AG04450 (cell line): ENCODE results near the gene OTUD3. TPM values are rescaled to one million over a fixed set of nuclear protein-coding genes. Genes with fewer than 3 reads are reported as not detected.
"Not testable (repeated sequence)": the region's sequence is repeated elsewhere in the genome, so short reads cannot be mapped to it uniquely, and the experiment has no call there.

Experiments used
- CTCF ChIA-PET: fragments of 300-600, 350-600 bp; formaldehyde crosslinking; extraction: SDS; loops from one replicate; lab custom pipeline; 2022; ENCODE audit warnings: antibody characterized with exemption, inconsistent platforms; lab: Charles Lee
- POLR2A ChIA-PET: fragments of 350-600 bp; formaldehyde crosslinking; extraction: SDS; loops from one replicate; lab custom pipeline; 2021; ENCODE audit warnings: antibody characterized with exemption, inconsistent platforms; lab: Yijun Ruan, JAX
- DNase-seq: peaks from one replicate; pipeline ENCODE4 v3.0.0-alpha.2; 2011; ENCODE audit warnings: low read depth, low spot score
- H3K27ac ChIP-seq: one replicate; pipeline ENCODE4 v1.5.1; 2012; ENCODE audit warnings: low read depth, low read length, control low read depth
- H3K27me3 ChIP-seq: one replicate; pipeline ENCODE4 v1.6.0; 2012; ENCODE audit warnings: low read length; ENCODE audit not compliant: control insufficient read depth, insufficient read depth
- H3K4me3 ChIP-seq: 2 replicates; pipeline ENCODE4 v1.5.1; 2011; ENCODE audit warnings: mild to moderate bottlenecking, low read depth, low read length, control low read depth
- H3K9me3 ChIP-seq: 2 replicates; pipeline ENCODE4 v1.5.1; 2012; ENCODE audit warnings: low read length; ENCODE audit not compliant: control insufficient read depth, insufficient read depth
- polyA plus RNA-seq: library from polyadenylated mRNA; depleted of rRNA; stranded (reverse); fragments of >200 nt; gene quantifications from 2 replicates; pipeline ENCODE4 v1.2.3, GENCODE V29; 2011
- TF ChIP-seq, protein P1 (sequence below): IDR thresholded peaks from 2 replicates; pipeline ENCODE4 v1.5.1; 2011; ENCODE audit warnings: low read depth, low read length, control low read depth, inconsistent platforms

The OTUD3 gene
- polyA plus RNA-seq, 1 experiment, result 4.8 TPM

DNA sequence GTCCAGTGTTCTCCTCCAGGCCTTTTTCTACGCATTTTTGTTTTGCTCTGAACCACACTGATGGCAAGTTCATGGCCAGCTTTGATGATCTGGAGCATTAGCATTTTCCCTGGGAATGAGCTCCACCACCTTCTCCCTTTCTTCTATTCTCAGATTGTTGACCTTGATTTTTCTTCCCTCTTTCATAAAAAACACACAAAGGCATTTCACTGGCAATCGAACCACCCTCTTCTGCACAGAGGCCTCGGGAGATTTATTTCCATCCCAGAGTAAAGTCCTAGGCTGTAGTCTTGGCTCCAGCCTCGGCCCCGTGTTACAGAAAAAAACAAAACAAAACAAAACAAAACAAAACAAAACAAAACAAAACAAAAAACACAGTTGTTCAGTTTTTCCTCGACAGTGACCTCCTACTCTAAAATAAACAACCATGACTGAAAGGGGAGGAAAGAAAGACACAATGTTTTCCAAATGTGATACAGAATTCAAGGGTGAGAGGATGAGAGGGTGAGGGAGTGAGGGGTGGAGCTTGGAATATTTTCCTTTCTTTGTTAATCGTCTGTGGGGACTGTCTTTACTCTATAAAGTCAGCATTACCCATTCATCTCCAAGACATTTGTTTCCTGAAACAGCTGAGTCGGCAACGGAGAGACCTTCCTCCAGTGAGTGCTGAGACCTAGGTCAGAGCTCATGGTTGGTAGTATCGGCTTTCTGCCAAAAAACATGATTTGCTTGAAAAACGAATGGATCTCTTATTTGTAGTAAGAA, 37.3 kb upstream of the OTUD3 start:
- DNase-seq, result no peak
- CTCF ChIA-PET, result interaction anchor here (0.7 to 1.1 kb wide), 2 partner anchors 34 to 36 kb away, joined by 3 read pairs; no protein-coding TSS in a partner anchor
- TF ChIP-seq, protein P1, sequence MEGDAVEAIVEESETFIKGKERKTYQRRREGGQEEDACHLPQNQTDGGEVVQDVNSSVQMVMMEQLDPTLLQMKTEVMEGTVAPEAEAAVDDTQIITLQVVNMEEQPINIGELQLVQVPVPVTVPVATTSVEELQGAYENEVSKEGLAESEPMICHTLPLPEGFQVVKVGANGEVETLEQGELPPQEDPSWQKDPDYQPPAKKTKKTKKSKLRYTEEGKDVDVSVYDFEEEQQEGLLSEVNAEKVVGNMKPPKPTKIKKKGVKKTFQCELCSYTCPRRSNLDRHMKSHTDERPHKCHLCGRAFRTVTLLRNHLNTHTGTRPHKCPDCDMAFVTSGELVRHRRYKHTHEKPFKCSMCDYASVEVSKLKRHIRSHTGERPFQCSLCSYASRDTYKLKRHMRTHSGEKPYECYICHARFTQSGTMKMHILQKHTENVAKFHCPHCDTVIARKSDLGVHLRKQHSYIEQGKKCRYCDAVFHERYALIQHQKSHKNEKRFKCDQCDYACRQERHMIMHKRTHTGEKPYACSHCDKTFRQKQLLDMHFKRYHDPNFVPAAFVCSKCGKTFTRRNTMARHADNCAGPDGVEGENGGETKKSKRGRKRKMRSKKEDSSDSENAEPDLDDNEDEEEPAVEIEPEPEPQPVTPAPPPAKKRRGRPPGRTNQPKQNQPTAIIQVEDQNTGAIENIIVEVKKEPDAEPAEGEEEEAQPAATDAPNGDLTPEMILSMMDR, result no peak
- no peak overlapping the region for H3K27ac ChIP-seq
- no peaks in the 10 kb centered on the region for H3K9me3 ChIP-seq
- POLR2A ChIA-PET, result no interaction called here
- H3K27me3 ChIP-seq, result peaks cover 20% of the 10 kb centered on the region
- H3K4me3 ChIP-seq, result no peak overlapping the region

DNA sequence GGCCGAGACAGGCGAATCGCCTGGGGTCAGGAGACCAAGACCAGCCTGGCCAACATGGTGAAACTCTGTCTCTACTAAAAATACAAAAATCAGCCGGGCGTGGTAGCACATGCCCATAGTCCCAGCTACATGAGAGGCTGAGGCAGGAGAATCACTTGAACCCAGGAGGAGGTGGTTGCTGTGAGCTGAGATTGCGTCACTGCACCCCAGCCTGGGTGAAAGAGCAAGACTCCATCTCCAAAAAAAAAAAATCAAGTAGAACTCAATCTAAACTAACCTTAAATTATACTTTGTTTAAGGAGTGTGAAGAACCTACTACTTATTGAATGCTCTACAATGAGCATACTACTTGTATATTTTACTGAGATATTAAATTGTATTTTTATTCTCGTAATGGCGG, 36.6 kb upstream of the OTUD3 start:
- peaks cover 20% of the 10 kb centered on the region for H3K27me3 ChIP-seq
- H3K4me3 ChIP-seq, result no peak overlapping the region
- no peak for DNase-seq
- no peak overlapping the region for H3K27ac ChIP-seq
- ChIA-PET POLR2A (no interaction called here), CTCF (interaction anchor here (0.6 to 0.7 kb wide), 2 partner anchors 35 to 37 kb away, joined by 3 to 4 read pairs; no protein-coding TSS in a partner anchor)
- no peaks in the 10 kb centered on the region for H3K9me3 ChIP-seq
- TF ChIP-seq, protein P1, result no peak

DNA sequence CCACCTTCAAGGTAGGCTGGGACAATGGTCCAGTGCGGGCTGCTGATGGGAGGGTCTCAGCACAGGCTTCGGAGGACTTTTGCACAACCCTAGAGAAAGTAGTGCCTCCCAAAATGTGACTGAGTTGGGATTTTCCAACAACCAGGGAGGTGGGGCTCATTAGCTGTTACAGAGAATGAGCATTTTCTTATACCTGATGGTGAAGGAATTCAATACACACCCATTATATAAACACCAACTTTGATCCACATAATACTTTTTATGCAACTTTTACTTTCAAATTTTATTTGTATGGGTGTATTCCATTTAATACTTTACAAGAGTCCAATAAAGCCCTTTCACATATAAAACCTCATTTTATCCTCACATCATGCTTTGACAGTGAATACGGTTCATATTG, 35.9 kb upstream of the OTUD3 start:
- POLR2A ChIA-PET, result no interaction called here
- CTCF ChIA-PET, result no interaction called here

DNA sequence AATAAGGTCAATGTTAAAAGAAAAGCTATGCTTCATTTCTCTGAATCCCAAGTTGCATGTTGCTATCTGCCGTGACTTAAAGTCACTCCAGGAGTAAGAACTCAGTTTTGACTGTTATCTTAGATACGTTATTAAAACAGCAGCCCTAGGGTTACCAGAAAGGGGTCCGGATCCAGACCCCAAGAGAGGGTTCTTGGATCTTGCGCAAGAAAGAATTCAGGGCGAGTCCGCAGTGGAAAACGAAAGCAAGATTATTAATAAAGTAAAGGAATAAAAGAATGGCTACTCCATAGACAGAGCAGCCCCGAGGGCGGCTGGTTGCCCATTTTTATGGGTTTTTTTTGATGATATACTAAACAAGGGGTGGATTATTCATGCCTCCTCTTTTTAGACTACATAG, 34.9 kb upstream of the OTUD3 start:
- CTCF ChIA-PET, H3K27ac ChIP-seq, DNase-seq, POLR2A ChIA-PET, H3K4me3 ChIP-seq, H3K9me3 ChIP-seq: not testable (repeated sequence)
- peaks cover 21% of the 10 kb centered on the region for H3K27me3 ChIP-seq

More for the DNA sequence above, 35.9 kb upstream of the OTUD3 start:
- no peak for DNase-seq
- no peak overlapping the region for H3K4me3 ChIP-seq
- no peak overlapping the region for H3K27ac ChIP-seq
- peaks cover 20% of the 10 kb centered on the region for H3K27me3 ChIP-seq
- TF ChIP-seq, protein P1, result no peak
- H3K9me3 ChIP-seq, result no peaks in the 10 kb centered on the region

DNA sequence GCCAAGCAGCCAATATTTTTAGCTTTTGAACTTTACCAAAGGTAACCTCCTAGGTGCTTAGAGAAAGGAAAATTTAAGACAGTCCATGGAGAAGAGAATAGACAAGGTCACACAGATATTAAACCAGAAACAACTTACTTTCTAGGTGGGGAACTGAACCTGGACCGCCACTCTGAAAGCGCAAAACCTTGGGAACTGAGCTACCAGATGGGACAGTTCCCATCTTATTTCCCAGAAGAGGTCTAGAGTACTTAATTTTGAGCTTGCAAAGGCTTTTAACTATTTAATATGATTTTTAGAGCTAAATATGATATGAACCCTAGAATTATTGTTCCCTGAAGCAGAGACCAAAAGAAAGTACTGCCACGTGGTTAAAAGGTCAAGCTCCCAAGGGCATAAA, 32.9 kb upstream of the OTUD3 start:
- H3K27ac ChIP-seq, H3K4me3 ChIP-seq, POLR2A ChIA-PET, DNase-seq, H3K9me3 ChIP-seq: not testable (repeated sequence)
- H3K27me3 ChIP-seq, result peaks cover 15% of the 10 kb centered on the region
- CTCF ChIA-PET, result interaction anchor here (0.6 to 1.0 kb wide), 2 partner anchors 42 to 68 kb away, joined by 3 to 4 read pairs; no protein-coding TSS in a partner anchor

DNA sequence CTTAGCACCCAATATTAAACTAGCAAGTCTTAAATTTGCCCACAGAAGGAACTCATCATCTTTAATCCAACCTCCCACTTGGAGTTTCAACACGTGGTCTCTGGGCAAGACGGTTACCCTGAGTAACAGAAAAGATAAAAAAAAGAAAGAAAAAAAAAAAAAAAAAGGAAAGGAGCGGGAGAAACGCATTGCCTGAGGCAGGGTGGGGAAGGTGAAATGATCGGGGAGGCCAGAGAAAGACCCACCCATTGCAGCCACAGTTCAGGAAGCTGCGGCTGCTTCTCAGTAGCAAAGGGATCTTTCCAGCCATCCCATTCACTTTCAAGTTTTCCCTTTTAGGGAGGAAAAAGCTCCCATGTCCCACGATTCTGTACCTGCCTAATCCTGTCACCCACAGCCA, 32.0 kb upstream of the OTUD3 start:
- ChIA-PET POLR2A (no interaction called here), CTCF (interaction anchor here (0.7 kb wide), 1 partner anchor 38 kb away, joined by 3 read pairs; no protein-coding TSS in a partner anchor)
- no peak overlapping the region for H3K27ac ChIP-seq
- TF ChIP-seq, protein P1, result no peak
- no peaks in the 10 kb centered on the region for H3K9me3 ChIP-seq
- peaks cover 15% of the 10 kb centered on the region for H3K27me3 ChIP-seq
- DNase-seq, result no peak
- no peak overlapping the region for H3K4me3 ChIP-seq
